ENCODE results near the gene TSPAN31. TPM values are rescaled to one million over a fixed set of nuclear protein-coding genes. Genes with fewer than 3 reads are reported as not detected.
A peak's percentile ranks its signal among the peaks of the same experiment; 100 is the strongest.

TSPAN31 gene
- polyA plus RNA-seq (37.4 to 47.7 TPM (median 40.6 TPM) in 3 replicates), polyA minus RNA-seq (31.7 to 47.4 TPM (median 40.0 TPM) in 3 replicates)
- 11.4 TPM for polyA plus RNA-seq (2011; ENCODE audit: low read depth)
- polyA plus RNA-seq (2011; cell fraction: cytosol; rRNA removed), result 20.6 and 30.6 TPM in 2 replicates
- polyA plus RNA-seq (2011; cell fraction: nucleus; rRNA removed), result 24.7 and 38.6 TPM in 2 replicates
- polyA plus RNA-seq (2012; ENCODE audit: low replicate concordance), result 29.2 and 34.1 TPM in 2 replicates
- polyA minus RNA-seq (2011; cell fraction: cytosol; rRNA and poly(A)+ RNA removed), result 26.3 TPM
- polyA minus RNA-seq (2011; cell fraction: nucleus; rRNA and poly(A)+ RNA removed), result 14.8 and 23.6 TPM in 2 replicates

GRCh38 chr12:57744777-57745484, at the start of gene TSPAN31:
TSPAN31 (plus strand) TSS chr12:57745039; CDS start chr12:57745155, 116 bp downstream.
- dilution Hi-C loops (cut with MboI; ENCODE audit: extremely low pct_ligation_motif_present, low sequenced_read_pairs), result loop anchor here (25.0 kb wide), 1 partner anchor 158 kb away; the partner anchor contains the start of gene PIP4K2C
- no peak for DNase-seq (ENCODE audit: low read depth, low spot score)
- Histone ChIP-seq H3K4me2 (ENCODE audit: control insufficient read depth, extremely low read depth, insufficient read depth, low read depth, low read length) (peak within 1 kb of the TSS; percentile 94), H4K20me1 (ENCODE audit: control insufficient read depth, extremely low read depth, insufficient read depth, low read length) (no peaks in the 10 kb centered on the region), H3K9ac (ENCODE audit: control insufficient read depth, extremely low read depth, insufficient read depth, low read length) (peak within 1 kb of the TSS; percentile 99), H3K79me2 (ENCODE audit: control insufficient read depth, insufficient read depth, low read length) (peaks cover 13% of the 10 kb centered on the region), H3K36me3 (ENCODE audit: control insufficient read depth in 2 of 2, extremely low read depth in 1 of 2, insufficient read depth in 2 of 2, low read length in 2 of 2) (peaks cover 11 to 12% of the 10 kb centered on the region in 2 experiments), H2AFZ (ENCODE audit: control insufficient read depth, low read length) (peak within 1 kb of the TSS; percentile 90), H3K9me1 (ENCODE audit: control insufficient read depth, extremely low read depth, insufficient read depth, low read length) (no peaks in the 10 kb centered on the region), H3K4me1 (ENCODE audit: control insufficient read depth, extremely low read depth, insufficient read depth, low read length) (peaks cover 16% of the 10 kb centered on the region), H3K27me3 (ENCODE audit: control insufficient read depth, extremely low read depth, insufficient read depth, low read length) (peaks cover 10% of the 10 kb centered on the region), H3K4me3 (ENCODE audit: control insufficient read depth in 2 of 3, extremely low read depth in 1 of 3, insufficient read depth in 2 of 3, low read depth in 1 of 3, low read length in 3 of 3) (peak within 1 kb of the TSS; percentile 81 to 99 (median 97)), H3K27ac (ENCODE audit: control insufficient read depth, insufficient read depth, low read length) (peak within 1 kb of the TSS; percentile 98), H3K9me3 (ENCODE audit: control insufficient read depth, low read depth, low read length) (no peaks in the 10 kb centered on the region)
- TF ChIP-seq CTCF (optimal IDR thresholded peaks at IDR 0.05 in 1 of 3, IDR thresholded peaks at IDR 0.05 in 1 of 3, conservative IDR thresholded peaks at IDR 0.05 in 1 of 3; ENCODE audit: extremely low read depth in 1 of 3, insufficient read depth in 2 of 3, low read length in 3 of 3), result no peak
- TF ChIP-seq EZH2 (IDR thresholded peaks at IDR 0.05; ENCODE audit: low read length), result no peak
- peak; percentile 82 for FAIRE-seq

DNA sequence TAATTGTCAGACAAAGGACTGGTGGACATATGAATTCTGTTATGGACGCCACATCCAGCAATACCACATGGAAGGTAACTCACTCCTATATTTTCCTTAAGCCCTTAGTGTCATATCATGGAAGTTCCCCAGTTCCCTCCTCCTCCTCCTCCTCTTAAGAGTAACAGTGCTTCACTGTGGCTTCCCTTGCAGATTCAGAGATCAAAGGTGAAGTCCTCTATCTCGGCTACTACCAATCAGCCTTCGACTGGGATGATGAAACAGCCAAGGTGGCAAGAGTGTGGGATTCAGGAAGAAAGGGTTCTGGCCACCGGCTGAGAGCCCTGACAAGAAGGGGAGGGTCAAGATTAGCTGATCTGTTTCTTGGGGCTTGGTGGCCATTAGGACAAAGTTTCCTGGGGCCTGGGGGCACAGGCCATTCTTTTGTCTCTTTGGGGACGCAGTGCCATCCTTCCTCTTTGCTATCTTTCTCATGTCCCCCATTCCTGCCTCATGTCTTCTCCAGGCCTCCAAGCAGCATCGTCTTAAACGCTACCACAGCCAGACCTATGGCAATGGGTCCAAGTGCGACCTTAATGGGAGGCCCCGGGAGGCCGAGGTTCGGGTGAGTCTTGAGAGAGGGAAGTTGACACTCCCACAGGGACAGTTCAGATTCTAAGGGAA, 48.9 kb upstream of the TSPAN31 start:
- H3K27me3 ChIP-seq (ENCODE audit: control insufficient read depth, extremely low read depth, insufficient read depth, low read length), result no peaks in the 10 kb centered on the region
- DNase-seq (ENCODE audit: low read depth, low spot score), result no peak

More for the DNA sequence above, 48.9 kb upstream of the TSPAN31 start:
- Histone ChIP-seq H2AFZ (ENCODE audit: control insufficient read depth, low read length) (no peak overlapping the region), H3K79me2 (ENCODE audit: control insufficient read depth, insufficient read depth, low read length) (peaks cover 7% of the 10 kb centered on the region), H3K9me1 (ENCODE audit: control insufficient read depth, extremely low read depth, insufficient read depth, low read length) (no peaks in the 10 kb centered on the region), H4K20me1 (ENCODE audit: control insufficient read depth, extremely low read depth, insufficient read depth, low read length) (no peaks in the 10 kb centered on the region), H3K36me3 (ENCODE audit: control insufficient read depth in 2 of 2, extremely low read depth in 1 of 2, insufficient read depth in 2 of 2, low read length in 2 of 2) (peaks cover 3 to 8% of the 10 kb centered on the region in 2 experiments), H3K4me1 (ENCODE audit: control insufficient read depth, extremely low read depth, insufficient read depth, low read length) (peaks cover 10% of the 10 kb centered on the region), H3K4me2 (ENCODE audit: control insufficient read depth, extremely low read depth, insufficient read depth, low read depth, low read length) (no peak overlapping the region), H3K4me3 (ENCODE audit: control insufficient read depth in 2 of 3, extremely low read depth in 1 of 3, insufficient read depth in 2 of 3, low read depth in 1 of 3, low read length in 3 of 3) (no peak overlapping the region), H3K27ac (ENCODE audit: control insufficient read depth, insufficient read depth, low read length) (no peak overlapping the region), H3K9ac (ENCODE audit: control insufficient read depth, extremely low read depth, insufficient read depth, low read length) (no peak overlapping the region), H3K9me3 (ENCODE audit: control insufficient read depth, low read depth, low read length) (no peaks in the 10 kb centered on the region)
- dilution Hi-C loops (cut with MboI; ENCODE audit: extremely low pct_ligation_motif_present, low sequenced_read_pairs), result no loop called here
- no peak for TF ChIP-seq CTCF (optimal IDR thresholded peaks at IDR 0.05 in 1 of 3, IDR thresholded peaks at IDR 0.05 in 1 of 3, conservative IDR thresholded peaks at IDR 0.05 in 1 of 3; ENCODE audit: extremely low read depth in 1 of 3, insufficient read depth in 2 of 3, low read length in 3 of 3)
- TF ChIP-seq EZH2 (IDR thresholded peaks at IDR 0.05; ENCODE audit: low read length), result no peak
- FAIRE-seq, result no peak

Measured in keratinocyte (primary cell).